ENCODE results near the gene KCNQ1. TPM values are rescaled to one million over a fixed set of nuclear protein-coding genes. Genes with fewer than 3 reads are reported as not detected.

Gene KCNQ1
- total and polyA plus RNA-seq, 9 of the 15 experiments (the other 6 are each of a cell fraction or from before 2014, with no cell fraction given) = 0.44 TPM; not detected in 8

GRCh38 chr11:2781408-2782274 lies 336.8 kb downstream of the KCNQ1 start (continued):
- TF ChIP-seq, protein P1, sequence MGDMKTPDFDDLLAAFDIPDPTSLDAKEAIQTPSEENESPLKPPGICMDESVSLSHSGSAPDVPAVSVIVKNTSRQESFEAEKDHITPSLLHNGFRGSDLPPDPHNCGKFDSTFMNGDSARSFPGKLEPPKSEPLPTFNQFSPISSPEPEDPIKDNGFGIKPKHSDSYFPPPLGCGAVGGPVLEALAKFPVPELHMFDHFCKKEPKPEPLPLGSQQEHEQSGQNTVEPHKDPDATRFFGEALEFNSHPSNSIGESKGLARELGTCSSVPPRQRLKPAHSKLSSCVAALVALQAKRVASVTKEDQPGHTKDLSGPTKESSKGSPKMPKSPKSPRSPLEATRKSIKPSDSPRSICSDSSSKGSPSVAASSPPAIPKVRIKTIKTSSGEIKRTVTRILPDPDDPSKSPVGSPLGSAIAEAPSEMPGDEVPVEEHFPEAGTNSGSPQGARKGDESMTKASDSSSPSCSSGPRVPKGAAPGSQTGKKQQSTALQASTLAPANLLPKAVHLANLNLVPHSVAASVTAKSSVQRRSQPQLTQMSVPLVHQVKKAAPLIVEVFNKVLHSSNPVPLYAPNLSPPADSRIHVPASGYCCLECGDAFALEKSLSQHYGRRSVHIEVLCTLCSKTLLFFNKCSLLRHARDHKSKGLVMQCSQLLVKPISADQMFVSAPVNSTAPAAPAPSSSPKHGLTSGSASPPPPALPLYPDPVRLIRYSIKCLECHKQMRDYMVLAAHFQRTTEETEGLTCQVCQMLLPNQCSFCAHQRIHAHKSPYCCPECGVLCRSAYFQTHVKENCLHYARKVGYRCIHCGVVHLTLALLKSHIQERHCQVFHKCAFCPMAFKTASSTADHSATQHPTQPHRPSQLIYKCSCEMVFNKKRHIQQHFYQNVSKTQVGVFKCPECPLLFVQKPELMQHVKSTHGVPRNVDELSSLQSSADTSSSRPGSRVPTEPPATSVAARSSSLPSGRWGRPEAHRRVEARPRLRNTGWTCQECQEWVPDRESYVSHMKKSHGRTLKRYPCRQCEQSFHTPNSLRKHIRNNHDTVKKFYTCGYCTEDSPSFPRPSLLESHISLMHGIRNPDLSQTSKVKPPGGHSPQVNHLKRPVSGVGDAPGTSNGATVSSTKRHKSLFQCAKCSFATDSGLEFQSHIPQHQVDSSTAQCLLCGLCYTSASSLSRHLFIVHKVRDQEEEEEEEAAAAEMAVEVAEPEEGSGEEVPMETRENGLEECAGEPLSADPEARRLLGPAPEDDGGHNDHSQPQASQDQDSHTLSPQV (IDR thresholded peaks at IDR 0.05) = peak; percentile 96
- TF ChIP-seq KLF13 (tag; IDR thresholded peaks at IDR 0.05; ENCODE audit: borderline replicate concordance, low read depth) (0 out of 2 replicates have a peak, but pooled peaks have one; percentile 25), NFYB (IDR thresholded peaks at IDR 0.05; ENCODE audit: extremely low read depth, insufficient read length) (no peak), NFRKB (IDR thresholded peaks at IDR 0.05; ENCODE audit: low read depth) (peak; percentile 61; the same call in 1 of the 2 replicates), SMAD4 (CRISPR knock-in tag; conservative IDR thresholded peaks at IDR 0.05) (peak; percentile 59; the same call in 1 of the 2 replicates), MGA (IDR thresholded peaks at IDR 0.05) (peak; percentile 82), GABPB1 (CRISPR knock-in tag; IDR thresholded peaks at IDR 0.05) (peak; percentile 49; the same call in 1 of the 2 replicates)
- TF ChIP-seq, protein P2, sequence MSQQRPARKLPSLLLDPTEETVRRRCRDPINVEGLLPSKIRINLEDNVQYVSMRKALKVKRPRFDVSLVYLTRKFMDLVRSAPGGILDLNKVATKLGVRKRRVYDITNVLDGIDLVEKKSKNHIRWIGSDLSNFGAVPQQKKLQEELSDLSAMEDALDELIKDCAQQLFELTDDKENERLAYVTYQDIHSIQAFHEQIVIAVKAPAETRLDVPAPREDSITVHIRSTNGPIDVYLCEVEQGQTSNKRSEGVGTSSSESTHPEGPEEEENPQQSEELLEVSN (IDR thresholded peaks at IDR 0.05; ENCODE audit: borderline replicate concordance in 1 of 2, extremely low read depth in 1 of 2, insufficient read depth in 1 of 2, insufficient read length in 1 of 2, low read depth in 1 of 2, low read length in 1 of 2, poor library complexity in 1 of 2, severe bottlenecking in 1 of 2) = peak in 1 of 2 experiments; percentile 51
